ENCODE measurements around the gene FLVCR2.

The FLVCR2 gene

GRCh38 chr14:75627406-75627805, 49.0 kb downstream of the FLVCR2 start:
- DNase-seq (ENCODE audit: low read depth): no peak
- TF ChIP-seq POLR2A (IDR thresholded peaks at IDR 0.05; ENCODE audit: extremely low read depth, insufficient read length) (no peak), MYC (IDR thresholded peaks at IDR 0.05; ENCODE audit: low read depth, low read length) (no peak), MAX (IDR thresholded peaks at IDR 0.05; ENCODE audit: low read depth, low read length) (no peak)
- TF ChIP-seq, protein P1, sequence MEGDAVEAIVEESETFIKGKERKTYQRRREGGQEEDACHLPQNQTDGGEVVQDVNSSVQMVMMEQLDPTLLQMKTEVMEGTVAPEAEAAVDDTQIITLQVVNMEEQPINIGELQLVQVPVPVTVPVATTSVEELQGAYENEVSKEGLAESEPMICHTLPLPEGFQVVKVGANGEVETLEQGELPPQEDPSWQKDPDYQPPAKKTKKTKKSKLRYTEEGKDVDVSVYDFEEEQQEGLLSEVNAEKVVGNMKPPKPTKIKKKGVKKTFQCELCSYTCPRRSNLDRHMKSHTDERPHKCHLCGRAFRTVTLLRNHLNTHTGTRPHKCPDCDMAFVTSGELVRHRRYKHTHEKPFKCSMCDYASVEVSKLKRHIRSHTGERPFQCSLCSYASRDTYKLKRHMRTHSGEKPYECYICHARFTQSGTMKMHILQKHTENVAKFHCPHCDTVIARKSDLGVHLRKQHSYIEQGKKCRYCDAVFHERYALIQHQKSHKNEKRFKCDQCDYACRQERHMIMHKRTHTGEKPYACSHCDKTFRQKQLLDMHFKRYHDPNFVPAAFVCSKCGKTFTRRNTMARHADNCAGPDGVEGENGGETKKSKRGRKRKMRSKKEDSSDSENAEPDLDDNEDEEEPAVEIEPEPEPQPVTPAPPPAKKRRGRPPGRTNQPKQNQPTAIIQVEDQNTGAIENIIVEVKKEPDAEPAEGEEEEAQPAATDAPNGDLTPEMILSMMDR (IDR thresholded peaks at IDR 0.05; ENCODE audit: low read depth, low read length): no peak
- H3K4me3 ChIP-seq (ENCODE audit: low read depth, low read length): no peak overlapping the region

DNA sequence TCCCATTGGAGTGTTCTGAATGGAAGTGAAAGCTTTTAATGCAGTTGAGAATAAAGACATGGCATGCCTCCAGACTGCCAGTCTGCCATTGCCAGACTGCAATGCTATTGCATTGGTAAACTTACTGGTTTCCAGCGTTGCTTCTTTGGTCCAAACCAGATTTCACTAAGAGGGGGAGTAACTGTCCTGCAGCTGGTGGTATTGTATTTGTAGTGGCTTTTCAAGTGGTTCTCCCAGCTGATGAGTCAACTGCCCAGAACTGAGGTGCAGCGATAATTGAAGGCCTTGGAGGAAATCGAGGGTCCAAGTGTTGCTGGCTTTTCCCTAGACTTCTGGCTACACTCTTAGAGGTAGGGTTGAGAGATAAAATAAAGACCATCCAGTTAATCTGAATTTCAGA, 50.4 kb downstream of the FLVCR2 start:
- H3K4me3 ChIP-seq (ENCODE audit: low read depth, low read length): no peak overlapping the region
- TF ChIP-seq POLR2A (IDR thresholded peaks at IDR 0.05; ENCODE audit: extremely low read depth, insufficient read length) (no peak), MAX (IDR thresholded peaks at IDR 0.05; ENCODE audit: low read depth, low read length) (no peak), MYC (IDR thresholded peaks at IDR 0.05; ENCODE audit: low read depth, low read length) (no peak)
- TF ChIP-seq, protein P1 (IDR thresholded peaks at IDR 0.05; ENCODE audit: low read depth, low read length): no peak
- no peak for DNase-seq (ENCODE audit: low read depth)

GRCh38 chr14:75630695-75631452, 52.5 kb downstream of the FLVCR2 start:
- no peak for DNase-seq (ENCODE audit: low read depth)
- no peak overlapping the region for H3K4me3 ChIP-seq (ENCODE audit: low read depth, low read length)
- TF ChIP-seq POLR2A (IDR thresholded peaks at IDR 0.05; ENCODE audit: extremely low read depth, insufficient read length) (no peak), MAX (IDR thresholded peaks at IDR 0.05; ENCODE audit: low read depth, low read length) (no peak), MYC (IDR thresholded peaks at IDR 0.05; ENCODE audit: low read depth, low read length) (no peak)
- TF ChIP-seq, protein P1 (IDR thresholded peaks at IDR 0.05; ENCODE audit: low read depth, low read length): no peak

GRCh38 chr14:75631453-75631831, 53.0 kb downstream of the FLVCR2 start:
- no peak overlapping the region for H3K4me3 ChIP-seq (ENCODE audit: low read depth, low read length)
- DNase-seq (ENCODE audit: low read depth): no peak
- TF ChIP-seq MYC (IDR thresholded peaks at IDR 0.05; ENCODE audit: low read depth, low read length): no peak

GRCh38 chr14:75634848-75635247, 56.4 kb downstream of the FLVCR2 start:
- DNase-seq (ENCODE audit: low read depth): no peak
- H3K4me3 ChIP-seq (ENCODE audit: low read depth, low read length): no peak overlapping the region
- TF ChIP-seq MYC (IDR thresholded peaks at IDR 0.05; ENCODE audit: low read depth, low read length) (no peak), MAX (IDR thresholded peaks at IDR 0.05; ENCODE audit: low read depth, low read length) (no peak), POLR2A (IDR thresholded peaks at IDR 0.05; ENCODE audit: extremely low read depth, insufficient read length) (no peak)
- TF ChIP-seq, protein P1 (IDR thresholded peaks at IDR 0.05; ENCODE audit: low read depth, low read length): no peak

DNA sequence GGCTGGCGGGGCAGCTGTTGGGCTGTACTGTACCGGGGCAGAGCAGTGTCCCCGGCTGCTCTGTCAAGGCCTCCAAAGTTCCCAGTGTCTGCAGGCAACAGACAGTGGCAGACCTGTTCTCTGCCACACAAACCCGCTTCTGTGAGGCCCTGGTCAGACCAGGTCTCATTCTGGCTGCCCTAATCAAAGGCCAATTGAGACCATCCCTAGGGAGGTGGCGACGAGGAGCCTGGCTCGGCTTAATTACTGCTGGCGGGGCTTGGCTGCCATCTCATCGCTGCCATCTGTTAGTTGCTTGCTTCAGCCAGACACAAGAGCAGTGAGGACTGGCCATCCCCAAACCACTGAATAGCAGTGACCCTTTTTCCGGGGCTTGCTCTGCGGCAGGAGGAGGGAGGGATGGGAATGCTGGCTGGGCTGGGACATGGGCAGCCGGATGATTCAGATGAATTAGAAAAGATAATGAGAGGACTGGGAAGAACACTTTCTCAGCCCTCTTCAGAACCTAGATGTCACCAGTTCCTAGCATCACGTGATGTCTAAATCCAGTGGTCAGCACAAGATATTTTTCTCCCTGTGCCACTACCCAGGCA, 57.8 kb downstream of the FLVCR2 start:
- no peak for DNase-seq (ENCODE audit: low read depth)
- no peak overlapping the region for H3K4me3 ChIP-seq (ENCODE audit: low read depth, low read length)
- TF ChIP-seq MYC (IDR thresholded peaks at IDR 0.05; ENCODE audit: low read depth, low read length): no peak
- TF ChIP-seq, protein P1 (IDR thresholded peaks at IDR 0.05; ENCODE audit: low read depth, low read length): no peak
